HepG2 (cell line): ENCODE measurements around the gene PCGF3. TPM values are rescaled to one million over a fixed set of nuclear protein-coding genes. Genes with fewer than 3 reads are reported as not detected.

ENCODE experiments used
- ARID2 ChIP-seq: sonication (generic); formaldehyde crosslinking; IDR thresholded peaks from 2 replicates; pipeline ENCODE4 v1.8.1; 2022; ENCODE audit warnings: mild to moderate bottlenecking, missing genetic modification reagents, borderline replicate concordance
- CREB1 ChIP-seq, 2 experiments: fragments of 450-650 bp in 1 of 2; IDR thresholded peaks; 2 replicates each; pipeline ENCODE4 v1.6.1; 2016 to 2017; ENCODE audit warnings: control low read depth in 1 of 2, mild to moderate bottlenecking in 1 of 2, missing compliant biosample characterization in 1 of 2, missing genetic modification characterization in 1 of 2
- DMAP1 ChIP-seq: IDR thresholded peaks from 2 replicates; pipeline ENCODE4 v1.6.1; 2016
- MZF1 ChIP-seq: sonication (generic); formaldehyde crosslinking; IDR thresholded peaks from 2 replicates; pipeline ENCODE4 v1.8.1; 2023; ENCODE audit warnings: mild to moderate bottlenecking, missing genetic modification reagents, borderline replicate concordance
- NR2C2 ChIP-seq: sonication (generic); formaldehyde crosslinking; IDR thresholded peaks from 2 replicates; pipeline ENCODE4 v1.4.0; 2020; ENCODE audit warnings: missing genetic modification reagents, mild to moderate bottlenecking, moderate library complexity, borderline replicate concordance
- PHB2 ChIP-seq: fragments of 450-650 bp; IDR thresholded peaks from 2 replicates; pipeline ENCODE4 v1.6.1; 2018; ENCODE audit not compliant: partially characterized antibody
- RAD51 ChIP-seq: fragments of 450-650 bp; IDR thresholded peaks from 2 replicates; pipeline ENCODE4 v1.6.1; 2016; ENCODE audit warnings: borderline replicate concordance
- RCOR2 ChIP-seq: IDR thresholded peaks from 2 replicates; pipeline ENCODE4 v1.6.1; 2016; ENCODE audit warnings: missing biosample characterization, missing genetic modification reagents
- SAFB2 ChIP-seq: sonication (generic); formaldehyde crosslinking; IDR thresholded peaks from 2 replicates; pipeline ENCODE4 v1.5.1; 2020; ENCODE audit warnings: missing genetic modification reagents, low read depth, mild to moderate bottlenecking, borderline replicate concordance
- SIX4 ChIP-seq: sonication (generic); formaldehyde crosslinking; IDR thresholded peaks from 2 replicates; pipeline ENCODE4 v1.4.0; 2020; ENCODE audit warnings: missing genetic modification reagents
- SNAPC2 ChIP-seq: sonication (generic); formaldehyde crosslinking; IDR thresholded peaks from 2 replicates; pipeline ENCODE4 v1.8.1; 2022; ENCODE audit warnings: mild to moderate bottlenecking, missing genetic modification reagents
- STAT5B ChIP-seq: sonication (generic); formaldehyde crosslinking; IDR thresholded peaks from 2 replicates; pipeline ENCODE4 v1.4.0; 2020; ENCODE audit warnings: missing genetic modification reagents
- TEAD3 ChIP-seq: optimal IDR thresholded peaks from 2 replicates; pipeline ENCODE3; 2016; ENCODE audit warnings: borderline replicate concordance
- ZNF468 ChIP-seq: sonication (generic); formaldehyde crosslinking; IDR thresholded peaks from 2 replicates; pipeline ENCODE4 v1.8.0; 2022; ENCODE audit warnings: mild to moderate bottlenecking, moderate library complexity, missing genetic modification reagents
- ZNF792 ChIP-seq: IDR thresholded peaks from 2 replicates; pipeline ENCODE4 v1.6.1; 2016
- polyA plus RNA-seq, 8 experiments: library from polyadenylated mRNA; depleted of rRNA in 3 of 8; stranded (reverse) in 7 of 8; unstranded in 1 of 8; fragments of >200 nt; fragmentation: Illumina TruSeq in 4 of 8; extraction: Trizol in 4 of 8; gene quantifications; 2 replicates each; pipeline versions ENCODE4 v1.2.1 to v1.2.3, GENCODE V29; 2011 to 2016; ENCODE audit warnings: low read depth in 4 of 8, missing spikeins in 1 of 8, mixed read lengths in 1 of 8; ENCODE audit not compliant: insufficient read depth in 1 of 8
- total RNA-seq, 5 experiments: library from RNA; depleted of rRNA; stranded (reverse); fragments of >200 nt; fragmentation: Illumina TruSeq; extraction: Trizol; gene quantifications; 2 replicates each; pipeline ENCODE4 v1.2.3, GENCODE V29; 2016; ENCODE audit warnings: low read depth in 1 of 5
- TF ChIP-seq, protein P1 (sequence below): sonication (generic); formaldehyde crosslinking; IDR thresholded peaks from 2 replicates; pipeline ENCODE4 v1.9.0; 2021; ENCODE audit warnings: missing genetic modification reagents, mild to moderate bottlenecking, borderline replicate concordance
- TF ChIP-seq, protein P2 (sequence below), 2 experiments: IDR thresholded peaks; 2 replicates each; pipeline ENCODE4 v1.6.1; 2011 to 2012; ENCODE audit warnings: low read length in 2 of 2, borderline replicate concordance in 1 of 2, low read depth in 1 of 2, mild to moderate bottlenecking in 1 of 2, moderate library complexity in 1 of 2
- TF ChIP-seq, protein P3 (sequence below): sonication (generic); formaldehyde crosslinking; conservative IDR thresholded peaks from 2 replicates; pipeline ENCODE4 v1.8.1; 2023; ENCODE audit warnings: missing genetic modification reagents

PCGF3 gene
- total and polyA plus RNA-seq, 2 of the 13 experiments (the other 11 are each of a cell fraction or from before 2014, with no cell fraction given) = 28.6 to 66.2 TPM

DNA sequence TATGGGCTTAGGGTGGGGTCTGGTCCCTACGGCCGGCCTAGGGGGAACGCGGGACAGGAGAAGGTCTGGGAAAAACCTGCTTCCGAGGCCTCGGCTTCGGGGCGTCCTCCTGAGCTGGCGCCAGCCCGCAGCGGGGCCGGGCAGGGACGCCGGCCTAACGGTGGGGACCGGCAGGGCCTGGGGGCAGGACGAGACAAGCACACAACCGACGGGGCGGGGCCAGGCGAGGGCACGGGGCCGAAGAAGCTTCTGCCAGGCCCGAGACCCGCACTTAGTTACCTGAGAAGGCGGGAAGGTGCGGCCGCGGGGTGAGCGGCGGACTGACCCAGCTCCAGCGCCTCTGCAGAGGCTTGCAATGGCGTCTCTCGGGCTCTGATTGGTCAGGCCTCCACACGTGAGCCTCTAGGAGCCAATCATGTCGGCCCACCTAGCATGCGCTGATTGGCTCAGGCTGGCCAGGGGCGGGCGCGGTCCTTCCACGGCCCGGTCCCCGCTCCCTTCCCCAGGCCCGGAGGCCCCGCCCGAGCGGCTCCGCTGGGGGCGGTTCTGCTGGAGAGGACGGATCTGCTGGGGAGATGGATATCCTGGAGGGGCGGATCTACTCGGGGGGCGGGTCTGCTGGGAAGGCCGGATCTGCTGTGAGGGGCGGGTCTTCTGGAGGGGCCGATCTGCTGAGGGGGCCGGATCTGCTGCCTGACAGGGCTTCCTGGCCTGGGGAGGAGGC is 76.0 kb downstream of the PCGF3 start (continued):
- TF ChIP-seq, protein P1, sequence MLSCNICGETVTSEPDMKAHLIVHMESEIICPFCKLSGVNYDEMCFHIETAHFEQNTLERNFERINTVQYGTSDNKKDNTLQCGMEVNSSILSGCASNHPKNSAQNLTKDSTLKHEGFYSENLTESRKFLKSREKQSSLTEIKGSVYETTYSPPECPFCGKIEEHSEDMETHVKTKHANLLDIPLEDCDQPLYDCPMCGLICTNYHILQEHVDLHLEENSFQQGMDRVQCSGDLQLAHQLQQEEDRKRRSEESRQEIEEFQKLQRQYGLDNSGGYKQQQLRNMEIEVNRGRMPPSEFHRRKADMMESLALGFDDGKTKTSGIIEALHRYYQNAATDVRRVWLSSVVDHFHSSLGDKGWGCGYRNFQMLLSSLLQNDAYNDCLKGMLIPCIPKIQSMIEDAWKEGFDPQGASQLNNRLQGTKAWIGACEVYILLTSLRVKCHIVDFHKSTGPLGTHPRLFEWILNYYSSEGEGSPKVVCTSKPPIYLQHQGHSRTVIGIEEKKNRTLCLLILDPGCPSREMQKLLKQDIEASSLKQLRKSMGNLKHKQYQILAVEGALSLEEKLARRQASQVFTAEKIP = 0 out of 2 replicates have a peak, but pooled peaks have one; percentile 35
- TF ChIP-seq ARID2 (CRISPR knock-in tag) (no peak), SAFB2 (CRISPR knock-in tag) (peak; percentile 91), RAD51 (peak; percentile 88), SIX4 (CRISPR knock-in tag) (no peak), MZF1 (CRISPR knock-in tag) (no peak), TEAD3 (CRISPR knock-in tag) (peak; percentile 15), NR2C2 (CRISPR knock-in tag) (no peak), PHB2 (no peak), CREB1 (IDR thresholded peaks at IDR 0.05) (peak; percentile 89), CREB1 (CRISPR knock-in tag; IDR thresholded peaks at IDR 0.05) (peak; percentile 86), SNAPC2 (0 out of 2 replicates have a peak, but pooled peaks have one; percentile 25), ZNF792 (CRISPR knock-in tag) (no peak), RCOR2 (CRISPR knock-in tag) (no peak), DMAP1 (peak; percentile 89), ZNF468 (CRISPR knock-in tag) (peak; percentile 79; the same call in 1 of the 2 replicates), STAT5B (CRISPR knock-in tag) (no peak)
- TF ChIP-seq, protein P2, sequence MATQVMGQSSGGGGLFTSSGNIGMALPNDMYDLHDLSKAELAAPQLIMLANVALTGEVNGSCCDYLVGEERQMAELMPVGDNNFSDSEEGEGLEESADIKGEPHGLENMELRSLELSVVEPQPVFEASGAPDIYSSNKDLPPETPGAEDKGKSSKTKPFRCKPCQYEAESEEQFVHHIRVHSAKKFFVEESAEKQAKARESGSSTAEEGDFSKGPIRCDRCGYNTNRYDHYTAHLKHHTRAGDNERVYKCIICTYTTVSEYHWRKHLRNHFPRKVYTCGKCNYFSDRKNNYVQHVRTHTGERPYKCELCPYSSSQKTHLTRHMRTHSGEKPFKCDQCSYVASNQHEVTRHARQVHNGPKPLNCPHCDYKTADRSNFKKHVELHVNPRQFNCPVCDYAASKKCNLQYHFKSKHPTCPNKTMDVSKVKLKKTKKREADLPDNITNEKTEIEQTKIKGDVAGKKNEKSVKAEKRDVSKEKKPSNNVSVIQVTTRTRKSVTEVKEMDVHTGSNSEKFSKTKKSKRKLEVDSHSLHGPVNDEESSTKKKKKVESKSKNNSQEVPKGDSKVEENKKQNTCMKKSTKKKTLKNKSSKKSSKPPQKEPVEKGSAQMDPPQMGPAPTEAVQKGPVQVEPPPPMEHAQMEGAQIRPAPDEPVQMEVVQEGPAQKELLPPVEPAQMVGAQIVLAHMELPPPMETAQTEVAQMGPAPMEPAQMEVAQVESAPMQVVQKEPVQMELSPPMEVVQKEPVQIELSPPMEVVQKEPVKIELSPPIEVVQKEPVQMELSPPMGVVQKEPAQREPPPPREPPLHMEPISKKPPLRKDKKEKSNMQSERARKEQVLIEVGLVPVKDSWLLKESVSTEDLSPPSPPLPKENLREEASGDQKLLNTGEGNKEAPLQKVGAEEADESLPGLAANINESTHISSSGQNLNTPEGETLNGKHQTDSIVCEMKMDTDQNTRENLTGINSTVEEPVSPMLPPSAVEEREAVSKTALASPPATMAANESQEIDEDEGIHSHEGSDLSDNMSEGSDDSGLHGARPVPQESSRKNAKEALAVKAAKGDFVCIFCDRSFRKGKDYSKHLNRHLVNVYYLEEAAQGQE (IDR thresholded peaks at IDR 0.05; ENCODE audit: borderline replicate concordance in 1 of 2, low read depth in 1 of 2, low read length in 2 of 2) = peak in 1 of 2 experiments; percentile 72; a peak in 1 of 4 replicates
- TF ChIP-seq, protein P3, sequence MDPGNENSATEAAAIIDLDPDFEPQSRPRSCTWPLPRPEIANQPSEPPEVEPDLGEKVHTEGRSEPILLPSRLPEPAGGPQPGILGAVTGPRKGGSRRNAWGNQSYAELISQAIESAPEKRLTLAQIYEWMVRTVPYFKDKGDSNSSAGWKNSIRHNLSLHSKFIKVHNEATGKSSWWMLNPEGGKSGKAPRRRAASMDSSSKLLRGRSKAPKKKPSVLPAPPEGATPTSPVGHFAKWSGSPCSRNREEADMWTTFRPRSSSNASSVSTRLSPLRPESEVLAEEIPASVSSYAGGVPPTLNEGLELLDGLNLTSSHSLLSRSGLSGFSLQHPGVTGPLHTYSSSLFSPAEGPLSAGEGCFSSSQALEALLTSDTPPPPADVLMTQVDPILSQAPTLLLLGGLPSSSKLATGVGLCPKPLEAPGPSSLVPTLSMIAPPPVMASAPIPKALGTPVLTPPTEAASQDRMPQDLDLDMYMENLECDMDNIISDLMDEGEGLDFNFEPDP (CRISPR knock-in tag) = no peak
